SJCRH30 (cell line): ENCODE measurements around the gene SORCS3. TPM values are rescaled to one million over a fixed set of nuclear protein-coding genes. Genes with fewer than 3 reads are reported as not detected.
A peak's percentile ranks its signal among the peaks of the same experiment; 100 is the strongest.
"Not testable (repeated sequence)": the region's sequence is repeated elsewhere in the genome, so short reads cannot be mapped to it uniquely, and the experiment has no call there.

ENCODE experiments used
- DNase-seq, 2 experiments: peaks; one replicate each; pipeline ENCODE4 v3.0.0-alpha.2; 2015 to 2020
- H3K27ac ChIP-seq: fragments of 250-450 bp; sonication (Bioruptor Pico); 2 replicates; pipeline ENCODE4 v1.5.1; 2020; ENCODE audit warnings: mild to moderate bottlenecking, moderate library complexity
- H3K27me3 ChIP-seq: fragments of 250-450 bp; sonication (Bioruptor Pico); 2 replicates; pipeline ENCODE4 v1.5.1; 2020; ENCODE audit warnings: mild to moderate bottlenecking, moderate library complexity
- H3K36me3 ChIP-seq: fragments of 250-450 bp; sonication (Bioruptor Pico); 2 replicates; pipeline ENCODE4 v1.5.1; 2020; ENCODE audit warnings: mild to moderate bottlenecking, moderate library complexity
- H3K4me1 ChIP-seq: fragments of 250-450 bp; sonication (Bioruptor Pico); 2 replicates; pipeline ENCODE4 v1.5.1; 2020; ENCODE audit warnings: mild to moderate bottlenecking, moderate library complexity
- H3K4me3 ChIP-seq: fragments of 250-450 bp; sonication (Bioruptor Pico); 2 replicates; pipeline ENCODE4 v1.5.1; 2020; ENCODE audit warnings: mild to moderate bottlenecking, moderate library complexity
- H3K9me3 ChIP-seq: fragments of 250-450 bp; sonication (Bioruptor Pico); replicated peaks from 2 replicates; pipeline ENCODE4 v1.5.1; 2020; ENCODE audit warnings: mild to moderate bottlenecking, moderate library complexity
- total RNA-seq: library from RNA; depleted of rRNA; stranded (reverse); fragments of >200 nt; shearing (Covaris generic); gene quantifications from 2 replicates; pipeline ENCODE4 v1.2.3, GENCODE V29; 2014

SORCS3 gene
- total RNA-seq, 1 experiment from 2014 or later = not detected

- H3K27me3 ChIP-seq = no peaks in the 10 kb centered on the region
- no peak for DNase-seq
- no peaks in the 10 kb centered on the region for H3K36me3 ChIP-seq
- no peaks in the 10 kb centered on the region for H3K4me1 ChIP-seq
- no peaks in the 10 kb centered on the region for H3K9me3 ChIP-seq
- no peak overlapping the region for H3K4me3 ChIP-seq
- no peak overlapping the region for H3K27ac ChIP-seq
Observed at GRCh38 chr10:104694074-104694473, 53.0 kb downstream of the SORCS3 start.

- H3K36me3 ChIP-seq, H3K4me3 ChIP-seq, H3K9me3 ChIP-seq, H3K27ac ChIP-seq, H3K4me1 ChIP-seq, H3K27me3 ChIP-seq, DNase-seq: not testable (repeated sequence)
Observed at GRCh38 chr10:104703262-104703661, 62.2 kb downstream of the SORCS3 start.

- no peaks in the 10 kb centered on the region for H3K27me3 ChIP-seq
- H3K4me1 ChIP-seq = no peaks in the 10 kb centered on the region
Observed at GRCh38 chr10:104706886-104707285, 65.8 kb downstream of the SORCS3 start.

GRCh38 chr10:104707602-104708459 is 66.7 kb downstream of the SORCS3 start:
- Histone ChIP-seq H3K9me3 (no peaks in the 10 kb centered on the region), H3K27me3 (no peaks in the 10 kb centered on the region), H3K36me3 (no peaks in the 10 kb centered on the region), H3K4me1 (no peaks in the 10 kb centered on the region), H3K27ac (no peak overlapping the region), H3K4me3 (no peak overlapping the region)
- no peak for DNase-seq

More at GRCh38 chr10:104706886-104707285, 65.8 kb downstream of the SORCS3 start:
- no peaks in the 10 kb centered on the region for H3K36me3 ChIP-seq
- H3K4me3 ChIP-seq = no peak overlapping the region
- DNase-seq = no peak
- no peak overlapping the region for H3K27ac ChIP-seq
- H3K9me3 ChIP-seq = no peaks in the 10 kb centered on the region

- Histone ChIP-seq H3K4me1 (no peaks in the 10 kb centered on the region), H3K4me3 (no peak overlapping the region), H3K36me3 (no peaks in the 10 kb centered on the region), H3K27me3 (no peaks in the 10 kb centered on the region), H3K9me3 (no peaks in the 10 kb centered on the region), H3K27ac (no peak overlapping the region)
- DNase-seq = peak; percentile 5 to 30
Observed at GRCh38 chr10:104711302-104711721, 70.2 kb downstream of the SORCS3 start.

GRCh38 chr10:104730593-104730992 is 89.5 kb downstream of the SORCS3 start:
- H3K4me1 ChIP-seq, H3K4me3 ChIP-seq, DNase-seq, H3K27me3 ChIP-seq, H3K27ac ChIP-seq, H3K9me3 ChIP-seq, H3K36me3 ChIP-seq: not testable (repeated sequence)

GRCh38 chr10:104731192-104731591 is 90.1 kb downstream of the SORCS3 start:
- Histone ChIP-seq H3K27ac (no peak overlapping the region), H3K27me3 (no peaks in the 10 kb centered on the region), H3K4me3 (no peak overlapping the region), H3K9me3 (no peaks in the 10 kb centered on the region), H3K4me1 (no peaks in the 10 kb centered on the region), H3K36me3 (no peaks in the 10 kb centered on the region)
- no peak for DNase-seq

- H3K27ac ChIP-seq = no peak overlapping the region
- no peak overlapping the region for H3K4me3 ChIP-seq
- H3K36me3 ChIP-seq = no peaks in the 10 kb centered on the region
- H3K9me3 ChIP-seq = no peaks in the 10 kb centered on the region
- H3K4me1 ChIP-seq = no peaks in the 10 kb centered on the region
- H3K27me3 ChIP-seq = no peaks in the 10 kb centered on the region
- no peak for DNase-seq
Observed at GRCh38 chr10:104732222-104732621, 91.1 kb downstream of the SORCS3 start.

- Histone ChIP-seq H3K36me3 (no peaks in the 10 kb centered on the region), H3K4me3 (no peak overlapping the region), H3K4me1 (no peaks in the 10 kb centered on the region), H3K27ac (no peak overlapping the region), H3K27me3 (no peaks in the 10 kb centered on the region), H3K9me3 (no peaks in the 10 kb centered on the region)
- DNase-seq = no peak
Observed at GRCh38 chr10:104734433-104734832, 93.3 kb downstream of the SORCS3 start.

- Histone ChIP-seq H3K27ac (no peak overlapping the region), H3K9me3 (no peaks in the 10 kb centered on the region), H3K4me3 (no peak overlapping the region), H3K27me3 (no peaks in the 10 kb centered on the region), H3K4me1 (no peaks in the 10 kb centered on the region), H3K36me3 (no peaks in the 10 kb centered on the region)
- no peak for DNase-seq
Observed at GRCh38 chr10:104735036-104735756, 94.1 kb downstream of the SORCS3 start.

GRCh38 chr10:104735757-104736391 is 94.8 kb downstream of the SORCS3 start:
- H3K4me1 ChIP-seq = no peaks in the 10 kb centered on the region
- no peak for DNase-seq
- no peaks in the 10 kb centered on the region for H3K27me3 ChIP-seq
- no peak overlapping the region for H3K4me3 ChIP-seq
- H3K36me3 ChIP-seq = no peaks in the 10 kb centered on the region
- no peaks in the 10 kb centered on the region for H3K9me3 ChIP-seq
- no peak overlapping the region for H3K27ac ChIP-seq

GRCh38 chr10:104741127-104741526 is 100.0 kb downstream of the SORCS3 start:
- no peaks in the 10 kb centered on the region for H3K36me3 ChIP-seq
- no peaks in the 10 kb centered on the region for H3K4me1 ChIP-seq
- no peak overlapping the region for H3K4me3 ChIP-seq
- no peak overlapping the region for H3K27ac ChIP-seq
- H3K27me3 ChIP-seq = no peaks in the 10 kb centered on the region
- H3K9me3 ChIP-seq = no peaks in the 10 kb centered on the region
- no peak for DNase-seq

- H3K4me3 ChIP-seq = no peak overlapping the region
- no peaks in the 10 kb centered on the region for H3K27me3 ChIP-seq
- no peaks in the 10 kb centered on the region for H3K36me3 ChIP-seq
- no peak for DNase-seq
- H3K4me1 ChIP-seq = no peaks in the 10 kb centered on the region
- no peak overlapping the region for H3K27ac ChIP-seq
- H3K9me3 ChIP-seq = no peaks in the 10 kb centered on the region
Observed at GRCh38 chr10:104744052-104744451, 103.0 kb downstream of the SORCS3 start.

- H3K27ac ChIP-seq = no peak overlapping the region
Observed at GRCh38 chr10:104750291-104750690, 109.2 kb downstream of the SORCS3 start.

GRCh38 chr10:104762793-104763192 is 121.7 kb downstream of the SORCS3 start:
- no peak for DNase-seq
- H3K27me3 ChIP-seq = no peaks in the 10 kb centered on the region; the same call in 1 of the 2 replicates
- no peak overlapping the region for H3K4me3 ChIP-seq
- H3K36me3 ChIP-seq = no peaks in the 10 kb centered on the region
- H3K9me3 ChIP-seq = no peaks in the 10 kb centered on the region
- H3K4me1 ChIP-seq = no peaks in the 10 kb centered on the region
- no peak overlapping the region for H3K27ac ChIP-seq

More at GRCh38 chr10:104750291-104750690, 109.2 kb downstream of the SORCS3 start:
- Histone ChIP-seq H3K4me3 (no peak overlapping the region), H3K4me1 (no peaks in the 10 kb centered on the region), H3K9me3 (no peaks in the 10 kb centered on the region), H3K27me3 (no peaks in the 10 kb centered on the region), H3K36me3 (no peaks in the 10 kb centered on the region)
- no peak for DNase-seq
